ENCODE data around the gene ASPSCR1. TPM values are rescaled to one million over a fixed set of nuclear protein-coding genes. Genes with fewer than 3 reads are reported as not detected.

Gene ASPSCR1
- polyA plus RNA-seq, 4 donors = 22.0 to 38.4 (median 24.1) TPM

DNA sequence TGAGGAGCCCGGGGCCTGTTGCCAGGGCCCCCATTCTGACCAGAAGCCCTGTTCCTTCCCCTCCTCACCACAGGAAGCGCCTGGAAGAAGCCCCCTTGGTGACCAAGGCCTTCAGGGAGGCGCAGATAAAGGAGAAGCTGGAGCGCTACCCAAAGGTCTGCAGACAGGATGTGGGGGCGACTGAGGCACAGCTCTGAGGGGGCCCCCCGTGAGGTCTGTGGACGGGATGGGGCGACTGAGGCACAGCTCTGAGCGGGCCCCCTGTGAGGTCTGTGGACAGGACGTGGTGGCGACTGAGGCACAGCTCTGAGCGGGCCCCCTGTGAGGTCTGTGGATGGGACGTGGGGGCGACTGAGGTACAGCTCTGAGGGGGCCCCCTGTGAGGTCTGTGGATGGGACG lies 32.0 kb downstream of the ASPSCR1 start:
- no peak for DNase-seq (ENCODE audit: low read depth in 4 of 4, low spot score in 3 of 4)

DNA sequence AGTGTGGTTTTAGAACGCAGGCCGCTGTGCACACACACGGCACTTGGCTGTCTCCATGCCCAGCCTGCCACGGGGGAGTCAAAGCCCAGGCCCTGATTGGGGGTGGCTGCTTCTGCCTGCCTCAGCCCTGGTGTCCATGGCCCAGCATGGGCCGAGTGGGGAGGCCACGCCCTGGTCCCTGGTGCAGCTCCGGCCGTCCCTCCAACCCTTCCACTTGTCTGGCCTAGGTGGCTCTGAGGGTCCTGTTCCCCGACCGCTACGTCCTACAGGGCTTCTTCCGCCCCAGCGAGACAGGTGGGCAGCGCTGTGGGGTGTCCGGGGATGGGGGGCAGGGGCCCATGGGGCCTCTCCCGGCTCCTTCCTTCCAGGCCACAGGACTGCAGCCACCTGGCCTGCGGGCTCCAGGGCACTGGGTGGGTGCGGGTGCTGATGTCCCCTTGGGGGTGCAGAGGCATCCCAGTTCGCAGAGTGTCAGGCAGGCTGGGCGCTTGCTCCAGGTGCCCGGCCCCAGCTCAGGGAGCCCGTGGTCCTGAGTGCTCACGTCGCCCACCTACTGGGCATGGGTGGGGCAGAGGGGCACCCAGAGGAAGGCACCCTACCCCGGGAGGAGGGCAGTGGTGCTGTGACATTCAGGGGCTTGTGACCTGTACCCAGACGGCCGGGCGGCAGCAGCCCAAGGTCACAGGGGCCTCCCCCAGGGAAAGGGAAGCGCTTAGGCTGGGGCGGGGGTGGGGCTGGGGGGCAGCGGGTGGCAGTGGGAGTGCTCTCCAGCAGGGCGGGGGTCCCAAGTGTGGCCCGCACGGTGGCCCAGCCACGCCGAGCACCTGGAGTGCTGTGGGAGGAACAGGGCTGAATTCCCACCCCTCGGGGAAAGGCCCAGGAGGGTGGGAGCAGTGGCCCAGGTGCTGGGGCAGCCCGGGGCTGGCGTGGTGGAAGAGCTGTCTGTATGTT lies 33.4 kb downstream of the ASPSCR1 start:
- DNase-seq (ENCODE audit: low read depth in 4 of 4, low spot score in 3 of 4) = no peak

DNA sequence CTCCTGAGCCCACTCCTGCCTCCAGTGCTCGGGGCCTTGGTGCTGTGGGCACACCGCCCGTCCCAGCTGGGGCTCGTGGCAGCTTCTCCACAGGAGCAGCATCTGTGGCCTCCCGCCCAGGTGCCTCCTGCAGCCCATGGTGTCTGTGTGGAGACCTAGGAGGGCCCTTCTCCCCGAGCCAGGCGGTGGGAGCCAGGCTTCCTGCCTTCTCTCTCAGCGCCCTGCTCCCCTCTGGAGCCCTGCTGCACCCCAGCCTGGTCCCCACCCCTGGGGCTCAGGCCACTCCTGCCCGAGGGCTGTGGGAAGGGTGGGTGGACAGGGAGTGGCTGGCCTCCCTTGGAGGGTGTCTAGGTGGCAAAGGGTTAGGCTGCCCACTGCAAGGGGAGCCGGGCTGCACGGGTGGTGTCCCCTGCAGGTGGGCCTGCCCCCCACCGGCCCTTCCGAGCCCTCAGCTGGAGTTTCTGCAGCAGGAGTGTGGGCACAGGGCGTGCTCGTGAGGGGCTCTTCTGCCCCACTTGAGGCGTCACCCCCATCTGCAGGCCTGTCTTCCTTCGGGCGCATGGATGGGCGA lies 34.3 kb downstream of the ASPSCR1 start:
- DNase-seq (ENCODE audit: low read depth in 4 of 4, low spot score in 3 of 4) = no peak

DNA sequence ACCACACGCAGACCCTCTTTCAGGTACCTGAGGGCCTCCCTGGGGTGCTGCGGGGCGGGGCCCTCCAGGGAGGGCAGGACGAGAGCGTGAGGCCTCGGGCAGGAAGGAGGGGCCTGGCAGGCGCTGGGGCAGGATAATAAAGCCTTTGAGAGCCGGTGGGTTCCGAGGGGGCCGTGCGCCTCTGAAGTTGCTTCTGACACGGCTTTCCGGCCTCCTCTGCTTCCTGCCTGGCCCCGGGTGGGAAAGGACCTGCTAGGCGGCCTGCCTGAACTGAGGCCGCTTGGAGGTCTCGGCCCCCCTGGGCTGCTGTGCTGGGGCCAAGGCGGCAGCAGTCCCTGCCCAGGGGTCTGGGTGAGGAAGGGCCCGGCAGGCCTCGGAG lies 34.8 kb downstream of the ASPSCR1 start:
- DNase-seq (ENCODE audit: low read depth in 4 of 4, low spot score in 3 of 4) = no peak

DNA sequence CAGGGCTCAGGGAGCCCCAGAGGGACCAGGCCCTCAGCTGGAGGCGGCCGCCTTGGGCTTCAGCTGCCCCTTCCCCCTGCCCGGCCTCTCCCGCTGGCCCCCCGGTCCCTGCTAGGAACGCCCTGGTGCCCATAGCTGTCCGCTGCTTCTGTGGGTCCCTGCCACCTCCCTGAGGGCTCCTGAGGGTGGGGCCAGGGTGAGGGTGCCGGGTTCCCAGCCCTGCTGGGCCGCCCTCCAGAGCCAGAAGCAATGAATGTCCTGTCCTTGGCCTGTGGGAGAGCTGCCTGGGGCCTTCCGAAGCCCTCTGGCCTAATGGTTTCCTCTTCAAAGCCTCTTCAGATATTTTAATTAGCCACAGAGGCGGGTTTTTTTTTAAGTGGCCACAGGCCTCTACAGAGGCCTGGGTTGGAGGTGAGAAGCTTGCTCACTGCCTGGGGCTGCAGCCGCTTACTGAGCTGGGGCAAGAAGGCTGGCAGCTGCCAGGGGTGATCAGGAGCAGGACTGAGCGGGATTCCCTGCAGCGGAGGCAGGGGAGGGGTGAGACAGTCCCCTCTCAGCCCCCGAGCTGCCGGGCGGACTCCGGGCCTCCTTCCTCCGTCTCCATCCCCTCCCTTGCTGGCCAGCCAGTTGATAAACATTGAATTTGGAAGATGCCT lies 35.3 kb downstream of the ASPSCR1 start:
- no peak for DNase-seq (ENCODE audit: low read depth in 4 of 4, low spot score in 3 of 4)

DNA sequence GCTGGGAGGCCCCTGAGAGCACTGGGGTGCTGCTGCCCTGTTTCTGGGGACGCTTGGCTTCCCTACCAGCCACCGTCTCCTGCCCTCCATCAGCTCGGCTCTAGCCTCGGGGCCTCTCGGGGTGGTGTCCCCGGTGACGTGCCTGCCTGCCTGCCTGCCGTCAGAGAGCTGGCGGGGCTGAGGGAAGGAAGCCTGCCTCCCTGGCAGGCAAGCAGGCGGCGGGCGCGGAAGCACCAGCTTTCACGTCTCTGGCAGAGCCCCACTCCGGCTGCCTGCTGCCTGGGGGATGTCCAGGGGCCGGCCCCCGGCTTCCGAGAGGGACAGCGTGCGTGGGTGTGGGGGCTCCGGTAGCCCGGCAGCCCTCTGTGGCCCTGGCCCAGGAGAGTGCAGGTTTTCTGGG lies 35.9 kb downstream of the ASPSCR1 start:
- DNase-seq (ENCODE audit: low read depth in 4 of 4, low spot score in 3 of 4) = no peak

DNA sequence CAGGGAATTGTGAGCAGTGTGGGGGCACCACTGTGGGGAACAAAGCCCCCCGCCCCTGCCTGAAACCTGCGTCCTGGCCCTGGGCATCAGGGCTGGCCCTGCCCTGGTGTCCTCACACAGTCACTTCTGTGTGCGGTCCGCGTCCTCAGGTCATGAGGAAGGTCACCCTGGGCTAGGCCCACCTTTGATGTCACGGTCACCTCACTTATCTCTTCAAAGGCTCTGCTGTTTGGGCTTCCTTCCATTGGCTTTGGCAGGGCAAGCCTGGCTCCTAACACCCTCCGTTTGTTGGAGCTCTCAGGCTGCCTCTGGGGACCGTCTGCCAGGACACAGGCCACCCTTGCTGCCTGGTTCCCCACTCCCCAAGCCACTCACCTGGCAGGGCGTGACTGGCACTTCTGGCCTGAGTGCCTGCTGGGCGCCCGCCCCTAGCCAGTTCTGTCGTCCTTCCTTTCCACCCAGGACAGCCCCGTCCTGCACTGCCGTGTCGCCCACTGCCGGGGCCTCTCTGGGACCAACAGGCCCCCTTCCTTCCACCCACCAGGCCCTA lies 36.4 kb downstream of the ASPSCR1 start:
- no peak for DNase-seq (ENCODE audit: low read depth in 4 of 4, low spot score in 3 of 4)

DNA sequence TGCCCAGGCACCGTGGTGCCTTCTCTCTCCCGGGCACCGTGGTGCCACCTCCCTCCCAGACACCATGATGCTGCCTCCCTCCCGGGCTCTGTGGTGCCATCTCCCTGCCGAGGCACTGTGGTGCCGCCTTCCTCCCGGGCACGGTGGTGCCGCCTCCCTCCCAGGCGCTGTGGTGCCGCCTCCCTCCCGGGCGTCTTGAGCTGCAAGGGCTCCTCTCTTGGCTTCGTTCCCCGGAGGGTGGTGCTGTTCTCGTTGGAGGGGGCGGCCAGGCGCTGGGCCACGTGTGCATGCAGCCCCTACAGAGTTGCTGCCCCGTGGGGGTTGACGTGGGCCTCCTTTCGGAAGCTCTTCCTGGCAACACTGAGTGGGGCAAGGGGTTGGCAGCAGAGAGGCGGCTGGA lies 37.0 kb downstream of the ASPSCR1 start:
- no peak for DNase-seq (ENCODE audit: low read depth in 4 of 4, low spot score in 3 of 4)

DNA sequence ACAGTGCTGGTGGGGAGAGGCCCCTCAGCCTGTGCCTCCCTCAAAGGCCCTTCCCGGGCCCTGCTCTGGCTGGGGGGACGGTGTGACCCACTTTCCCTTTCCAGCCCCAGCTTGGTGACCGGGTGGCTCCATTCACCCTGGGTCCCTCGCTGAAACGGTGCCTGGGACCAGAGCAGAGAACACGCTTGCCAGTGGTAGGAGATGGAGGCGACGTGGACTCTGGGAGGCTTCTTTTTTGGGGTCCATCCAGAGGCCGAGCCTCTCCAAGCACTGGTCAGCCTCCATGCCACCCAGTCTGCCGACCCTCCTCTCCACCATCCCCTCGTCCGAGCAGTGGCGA lies 37.5 kb downstream of the ASPSCR1 start:
- no peak for DNase-seq (ENCODE audit: low read depth in 4 of 4, low spot score in 3 of 4)

DNA sequence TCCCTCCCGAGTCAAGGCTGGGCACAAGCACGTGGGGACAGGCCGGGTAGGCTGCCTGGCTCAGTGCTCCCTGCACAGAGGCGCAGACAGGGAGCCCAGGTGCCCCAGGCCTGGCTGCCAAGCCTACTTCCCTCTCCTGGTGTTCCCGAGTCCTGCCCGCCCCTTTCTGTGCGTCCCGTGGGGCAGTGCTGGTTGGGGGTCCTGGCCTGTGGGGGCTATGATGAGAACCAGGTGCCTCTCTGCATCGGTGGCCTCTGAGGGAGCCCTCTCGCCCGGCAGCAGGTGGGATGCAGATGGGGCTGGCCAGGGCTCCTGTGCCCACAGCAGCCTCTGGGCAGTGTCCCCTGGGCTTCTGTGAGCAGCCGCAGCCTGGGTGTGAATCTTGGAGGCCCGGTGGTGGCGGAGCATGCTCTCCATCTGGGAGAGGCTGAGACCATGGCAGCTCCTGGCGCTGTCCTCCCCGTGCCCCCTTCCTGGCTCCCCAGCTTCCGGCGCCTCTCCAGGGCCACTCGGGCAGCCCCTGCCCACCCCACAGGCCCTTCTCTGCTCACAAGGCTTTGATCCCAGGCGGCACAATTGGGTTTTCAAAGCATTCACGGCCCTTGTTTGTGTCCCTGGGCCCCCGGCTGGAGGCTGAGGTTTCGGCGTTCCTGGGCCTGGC lies 38.0 kb downstream of the ASPSCR1 start:
- no peak for DNase-seq (ENCODE audit: low read depth in 4 of 4, low spot score in 3 of 4)

DNA sequence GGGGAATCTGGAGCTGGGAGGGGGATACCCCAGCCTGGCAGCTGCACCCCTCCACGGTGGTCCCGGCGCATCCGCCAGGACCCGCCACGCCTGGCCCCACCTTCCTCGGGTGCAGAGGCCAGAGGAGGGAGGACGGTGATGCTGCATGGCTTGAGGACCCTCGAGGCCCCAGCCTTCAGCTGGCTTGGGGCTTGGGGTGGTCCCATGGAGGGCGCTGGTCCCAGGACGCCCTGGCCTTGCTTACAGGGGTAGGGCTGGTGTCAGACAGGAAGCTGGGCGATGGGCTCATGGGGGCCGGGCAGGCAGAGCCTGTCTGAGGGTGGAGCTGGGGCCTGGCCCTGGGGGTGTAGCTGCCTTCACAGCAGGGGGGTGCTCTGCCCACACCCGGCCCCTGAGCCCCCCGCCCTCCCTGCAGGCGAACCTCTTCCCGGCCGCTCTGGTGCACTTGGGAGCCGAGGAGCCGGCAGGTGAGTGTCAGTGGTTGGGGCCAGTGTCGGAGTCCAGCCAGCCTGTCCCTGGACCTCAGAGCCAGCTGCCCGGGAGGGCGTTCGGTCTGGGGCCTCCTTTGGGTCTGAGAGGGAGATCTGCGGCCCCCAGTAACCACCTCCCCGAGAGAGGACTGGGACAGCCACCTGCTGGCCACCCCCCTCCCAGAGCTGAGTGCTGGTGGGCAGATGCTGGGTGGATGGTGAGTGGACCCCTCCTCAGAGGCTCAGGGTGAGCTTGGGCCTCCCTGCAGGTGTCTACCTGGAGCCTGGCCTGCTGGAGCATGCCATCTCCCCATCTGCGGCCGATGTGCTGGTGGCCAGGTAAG lies 38.8 kb downstream of the ASPSCR1 start:
- DNase-seq (ENCODE audit: low read depth in 4 of 4, low spot score in 3 of 4) = no peak

DNA sequence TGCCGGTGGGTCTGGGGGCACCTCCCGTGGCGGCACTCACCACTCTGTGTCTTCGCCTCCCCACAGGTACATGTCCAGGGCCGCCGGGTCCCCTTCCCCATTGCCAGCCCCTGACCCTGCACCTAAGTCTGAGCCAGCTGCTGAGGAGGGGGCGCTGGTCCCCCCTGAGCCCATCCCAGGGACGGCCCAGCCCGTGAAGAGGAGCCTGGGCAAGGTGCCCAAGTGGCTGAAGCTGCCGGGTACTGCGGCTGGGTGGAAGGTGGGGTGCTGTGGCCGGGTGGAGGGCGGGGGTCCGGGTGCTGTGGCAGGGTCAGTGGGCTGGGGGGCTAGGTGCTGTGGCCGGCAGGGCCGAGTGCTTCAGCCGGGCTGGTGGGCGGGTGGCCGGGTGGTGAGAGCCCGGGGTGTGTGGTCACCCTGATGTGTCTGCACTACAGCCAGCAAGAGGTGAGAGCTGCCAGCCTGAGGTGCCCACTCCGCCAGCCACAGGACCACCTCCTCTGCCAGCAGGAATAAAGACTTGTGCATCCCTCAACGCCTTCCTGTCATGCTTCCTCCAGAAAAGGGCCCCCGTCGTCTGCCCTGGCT lies 39.5 kb downstream of the ASPSCR1 start:
- no peak for DNase-seq (ENCODE audit: low read depth in 4 of 4, low spot score in 3 of 4)

DNA sequence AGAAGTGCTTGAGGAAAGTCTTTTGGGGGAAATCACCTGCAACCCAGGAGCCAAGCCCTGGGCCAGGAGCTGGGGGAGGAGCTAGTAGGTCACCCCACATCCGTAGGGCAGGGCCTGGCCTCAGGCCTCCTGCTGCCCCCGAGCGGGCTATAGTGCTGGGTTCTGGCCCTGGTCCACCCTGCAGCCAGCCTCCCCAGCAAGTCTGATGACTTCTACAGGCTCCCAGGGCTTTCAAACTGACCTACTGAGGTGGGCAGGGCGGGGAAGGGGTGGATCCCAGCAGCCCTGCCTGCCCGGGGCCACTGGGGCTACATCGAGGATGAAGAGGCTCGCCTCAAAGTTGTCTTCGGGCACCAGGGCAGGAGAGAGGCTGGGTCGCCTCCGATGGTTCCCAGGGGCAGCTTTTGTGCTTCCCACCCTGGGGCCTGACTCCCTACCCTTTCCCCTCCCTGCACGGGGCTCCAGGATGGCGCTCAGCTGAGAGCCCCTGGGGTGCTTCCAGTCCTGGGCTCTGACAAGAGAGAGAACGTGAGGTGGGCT lies 40.3 kb downstream of the ASPSCR1 start:
- no peak for DNase-seq (ENCODE audit: low read depth in 4 of 4, low spot score in 3 of 4)

DNA sequence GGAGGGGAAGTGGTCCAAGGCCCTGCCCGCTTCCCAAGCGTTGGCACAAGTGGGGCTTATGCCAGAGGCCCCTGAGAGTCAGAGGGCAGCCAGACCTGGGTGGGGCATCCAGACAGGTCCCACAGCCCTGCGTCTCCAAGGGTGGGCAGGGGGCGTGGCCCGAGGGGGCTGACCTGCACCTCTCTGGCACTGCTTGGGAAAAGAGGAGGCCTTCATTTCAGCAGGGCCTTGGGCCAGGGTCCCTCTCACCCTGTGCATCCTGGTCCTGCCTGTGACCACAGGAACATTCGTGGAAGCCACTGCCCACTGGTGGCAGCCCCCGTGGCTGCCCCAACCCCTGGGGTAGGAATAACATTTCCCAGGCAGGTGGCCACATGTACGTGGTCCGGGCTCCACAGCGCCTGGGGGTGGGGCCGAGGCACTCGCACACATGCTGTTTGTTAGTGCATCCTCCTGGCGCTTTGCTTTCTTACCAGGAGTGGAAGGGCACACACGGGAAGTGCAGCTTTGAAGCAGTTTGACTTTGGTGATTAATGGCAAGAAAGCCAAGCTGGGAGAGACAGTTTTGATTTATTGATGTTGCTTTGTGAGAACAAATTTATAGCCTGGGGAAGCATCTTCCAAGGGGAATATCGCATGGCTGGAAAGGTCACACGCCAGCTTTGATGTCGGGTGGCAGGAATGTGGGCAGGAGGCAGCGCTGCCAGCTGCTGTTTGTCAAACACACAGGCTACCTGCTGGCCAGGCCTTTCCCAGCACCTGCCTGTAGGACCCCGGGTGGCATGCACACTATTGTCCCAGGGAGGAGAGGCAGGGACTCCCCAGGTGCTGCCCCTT lies 40.9 kb downstream of the ASPSCR1 start:
- DNase-seq (ENCODE audit: low read depth in 4 of 4, low spot score in 3 of 4) = no peak

DNA sequence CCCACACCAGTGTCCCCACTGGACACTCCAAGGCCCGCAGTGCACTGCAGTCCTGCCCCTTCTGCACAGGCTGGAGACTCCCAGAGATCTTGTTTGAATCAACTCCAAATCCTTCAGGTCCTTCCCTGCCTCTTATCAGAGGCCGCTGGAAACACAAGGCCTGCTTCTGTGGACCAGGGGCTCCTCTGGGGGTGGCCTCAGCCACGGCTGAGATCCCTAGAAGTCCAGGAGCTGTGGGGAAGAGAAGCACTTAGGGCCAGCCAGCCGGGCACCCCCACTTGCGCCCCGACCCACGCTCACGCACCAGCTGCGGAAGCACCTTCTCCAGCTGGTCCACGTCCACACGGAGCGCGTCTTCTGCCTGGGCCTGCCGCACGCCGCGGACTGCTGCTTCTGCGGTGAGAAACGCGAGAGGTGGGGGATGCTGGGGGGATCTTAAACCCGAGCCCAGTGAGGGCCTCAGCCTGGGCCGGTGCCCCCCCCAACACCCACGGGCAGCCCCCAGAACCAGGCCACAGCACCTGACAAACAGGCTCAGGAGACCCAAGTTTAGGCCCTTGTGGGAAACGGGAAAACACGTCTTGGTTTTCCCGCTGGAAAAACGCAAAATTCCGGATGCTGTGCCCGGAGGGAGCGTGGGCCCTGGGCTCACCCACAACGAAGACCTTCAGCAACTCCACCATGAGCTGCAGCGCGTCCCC lies 41.7 kb downstream of the ASPSCR1 start:
- no peak for DNase-seq (ENCODE audit: low read depth in 4 of 4, low spot score in 3 of 4)

DNA sequence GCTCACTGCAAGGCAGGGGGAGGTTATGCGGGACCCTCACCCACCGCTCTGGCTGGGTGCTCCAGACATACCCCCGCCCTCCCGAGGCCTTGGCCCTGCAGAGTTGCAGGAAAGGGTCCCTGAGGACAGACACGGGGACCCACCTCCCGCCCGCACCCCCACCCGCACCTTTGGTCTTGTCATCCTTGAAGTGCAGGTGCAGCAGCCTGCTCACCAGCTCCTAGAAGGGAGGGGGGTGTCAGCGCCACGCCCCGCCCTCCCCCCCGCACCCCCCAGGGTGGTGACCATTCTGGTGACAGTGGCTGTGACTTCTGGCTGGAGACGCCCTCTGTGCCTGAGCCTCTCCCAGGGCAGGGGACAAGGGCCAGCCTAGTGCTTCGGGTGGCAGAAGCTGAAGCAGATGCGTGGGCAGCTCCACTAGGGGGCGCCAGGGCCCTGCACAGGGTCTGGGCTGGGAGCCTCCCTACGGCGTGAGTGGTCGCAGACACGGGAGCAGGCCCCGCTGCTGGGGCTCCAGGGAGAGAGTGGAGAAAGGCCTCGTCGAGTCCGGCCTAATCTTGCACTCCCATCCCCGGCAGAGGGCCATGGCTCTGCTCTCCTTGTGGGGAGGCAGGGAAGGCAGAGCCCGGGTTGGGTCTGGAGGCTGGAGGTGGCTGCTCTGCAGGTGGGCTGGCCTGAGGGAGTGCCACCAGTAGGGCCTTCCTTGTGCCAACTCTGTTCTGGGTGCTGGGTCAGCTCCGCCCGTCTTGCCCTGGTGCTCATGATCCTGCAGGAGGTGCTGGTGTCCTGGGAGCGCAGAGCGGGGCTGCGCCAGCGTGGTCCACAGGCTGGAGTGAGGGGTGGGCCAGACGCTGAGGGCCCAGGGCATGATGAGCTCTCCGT lies 42.5 kb downstream of the ASPSCR1 start:
- DNase-seq (ENCODE audit: low read depth in 4 of 4, low spot score in 3 of 4) = no peak

DNA sequence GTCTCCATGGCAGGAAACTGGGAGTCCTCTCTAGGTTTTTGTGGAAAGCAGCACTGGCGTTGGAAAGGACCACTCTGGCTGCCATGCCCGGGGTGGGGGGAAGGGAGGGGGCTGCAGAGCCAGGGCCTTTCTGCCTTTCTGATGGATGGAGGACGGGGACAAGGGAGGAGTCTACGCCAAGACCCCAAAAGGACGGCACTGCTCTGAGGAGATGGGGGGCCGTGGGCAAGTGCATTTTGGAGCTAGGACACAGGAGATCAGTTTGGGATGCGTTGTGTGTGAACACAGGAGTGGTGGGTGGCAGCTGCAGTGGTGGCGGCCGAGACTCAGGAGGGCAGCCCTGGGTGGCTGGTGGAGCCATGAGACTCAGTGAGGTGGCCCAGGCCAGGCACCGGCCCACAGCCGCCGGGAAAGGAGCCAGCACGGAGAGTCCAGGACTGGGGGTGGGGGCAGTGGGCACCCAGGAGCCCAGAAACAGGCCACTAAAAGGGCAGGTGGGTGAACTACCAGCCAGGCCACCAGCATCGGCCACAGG lies 43.2 kb downstream of the ASPSCR1 start:
- no peak for DNase-seq (ENCODE audit: low read depth in 4 of 4, low spot score in 3 of 4)
